Suprapubic skin (tissue), 4 donors: Measurements from ENCODE around the gene ATP5F1E.

ENCODE experiments used
- CTCF ChIP-seq, 2 donors: fragments of 200-600 bp in 1 of 2; fragments of 450-650 bp in 1 of 2; sonication (generic) in 1 of 2; IDR thresholded peaks; one replicate each; pipeline ENCODE4 v1.5.1; 2016 to 2019; ENCODE audit warnings: antibody characterized with exemption in 2 of 2, mild to moderate bottlenecking in 1 of 2, moderate library complexity in 1 of 2
- EP300 ChIP-seq: sonication (generic); formaldehyde crosslinking; IDR thresholded peaks from one replicate; pipeline ENCODE4 v1.6.1; 2017; ENCODE audit warnings: antibody characterized with exemption
- POLR2A ChIP-seq, 2 donors: fragments of 450-650 bp; IDR thresholded peaks; one replicate each; pipeline ENCODE4 v1.6.1; 2017; ENCODE audit warnings: antibody characterized with exemption in 2 of 2, mild to moderate bottlenecking in 2 of 2, moderate library complexity in 2 of 2
- POLR2AphosphoS5 ChIP-seq, 3 donors: sonication (generic); formaldehyde crosslinking; IDR thresholded peaks; one replicate each; pipeline ENCODE4 v1.6.1; 2017; ENCODE audit warnings: antibody characterized with exemption in 3 of 3

GRCh38 chr20:59026904-59027740 lies 5.0 kb downstream of the ATP5F1E start:
- TF ChIP-seq POLR2A (IDR thresholded peaks at IDR 0.05), result no peak
- no peak for TF ChIP-seq CTCF (IDR thresholded peaks at IDR 0.05)
- TF ChIP-seq POLR2AphosphoS5 (IDR thresholded peaks at IDR 0.05), result no peak
- no peak for TF ChIP-seq EP300
